OCI-M1 (cell line): ENCODE results near the gene KIF16B.
"Not testable (repeated sequence)": the region's sequence is repeated elsewhere in the genome, so short reads cannot be mapped to it uniquely, and the experiment has no call there.

Experiments used
- DNase-seq: peaks from one replicate; lab custom pipeline; 2025; lab: John Stamatoyannopoulos, UW

KIF16B gene

GRCh38 chr20:16477632-16478031, 95.6 kb downstream of the KIF16B start:
- no peak for DNase-seq

- peak; percentile 82 for DNase-seq
Observed at GRCh38 chr20:16476032-16476431, 97.2 kb downstream of the KIF16B start.

- peak; percentile 72 for DNase-seq
Observed at GRCh38 chr20:16475225-16475624, 98.0 kb downstream of the KIF16B start.

GRCh38 chr20:16474363-16474762, 98.9 kb downstream of the KIF16B start:
- no peak for DNase-seq

GRCh38 chr20:16472045-16472872, 101.0 kb downstream of the KIF16B start:
- DNase-seq = peak; percentile 86

- DNase-seq = no peak
Observed at GRCh38 chr20:16469395-16469905, 103.8 kb downstream of the KIF16B start.

GRCh38 chr20:16462711-16463110, 110.5 kb downstream of the KIF16B start:
- no peak for DNase-seq

- peak; percentile 28 for DNase-seq
Observed at GRCh38 chr20:16459019-16459700, 114.1 kb downstream of the KIF16B start.

GRCh38 chr20:16457514-16457913, 115.7 kb downstream of the KIF16B start:
- no peak for DNase-seq

GRCh38 chr20:16455324-16455723, 117.9 kb downstream of the KIF16B start:
- no peak for DNase-seq

GRCh38 chr20:16451982-16452381, 121.3 kb downstream of the KIF16B start:
- no peak for DNase-seq

GRCh38 chr20:16451001-16451400, 122.2 kb downstream of the KIF16B start:
- DNase-seq = no peak

GRCh38 chr20:16446991-16447390, 126.3 kb downstream of the KIF16B start:
- no peak for DNase-seq

GRCh38 chr20:16446246-16446645, 127.0 kb downstream of the KIF16B start:
- DNase-seq = no peak

GRCh38 chr20:16445482-16445881, 127.8 kb downstream of the KIF16B start:
- DNase-seq = no peak

GRCh38 chr20:16444057-16444777, 129.0 kb downstream of the KIF16B start:
- no peak for DNase-seq

GRCh38 chr20:16441546-16442164, 131.6 kb downstream of the KIF16B start:
- DNase-seq = no peak

- DNase-seq = no peak
Observed at GRCh38 chr20:16440686-16441085, 132.6 kb downstream of the KIF16B start.

GRCh38 chr20:16439540-16439939, 133.7 kb downstream of the KIF16B start:
- not testable (repeated sequence) for DNase-seq

- no peak for DNase-seq
Observed at GRCh38 chr20:16438100-16438499, 135.1 kb downstream of the KIF16B start.

GRCh38 chr20:16437387-16437996, 135.8 kb downstream of the KIF16B start:
- DNase-seq = no peak
